Ovary (tissue), 3 donors: ENCODE data around the gene EXOC3.

Experiments used
- CTCF ChIP-seq, 3 donors: fragments of 450-650 bp in 2 of 3; fragments of 200-600 bp in 1 of 3; IDR thresholded peaks; one replicate each; pipeline versions ENCODE4 v1.5.1 to v1.8.0; 2016 to 2022; ENCODE audit warnings: antibody characterized with exemption in 3 of 3, mild to moderate bottlenecking in 1 of 3
- EP300 ChIP-seq: sonication (generic); formaldehyde crosslinking; IDR thresholded peaks from one replicate; pipeline ENCODE4 v1.6.1; 2017; ENCODE audit warnings: antibody characterized with exemption
- donor health status: DM: no; HTN: no; CAD: no.

- TF ChIP-seq EP300: no peak
- no peak for TF ChIP-seq CTCF (IDR thresholded peaks at IDR 0.05)
Measured at GRCh38 chr5:398475-399295, 44.3 kb upstream of the EXOC3 start.
